COLO668 (cell line): ENCODE data around the gene NOL4L.

Experiments
- DNase-seq: peaks from one replicate; lab custom pipeline; 2025; ENCODE audit not compliant: unreplicated experiment; lab: John Stamatoyannopoulos, UW

NOL4L gene

DNA sequence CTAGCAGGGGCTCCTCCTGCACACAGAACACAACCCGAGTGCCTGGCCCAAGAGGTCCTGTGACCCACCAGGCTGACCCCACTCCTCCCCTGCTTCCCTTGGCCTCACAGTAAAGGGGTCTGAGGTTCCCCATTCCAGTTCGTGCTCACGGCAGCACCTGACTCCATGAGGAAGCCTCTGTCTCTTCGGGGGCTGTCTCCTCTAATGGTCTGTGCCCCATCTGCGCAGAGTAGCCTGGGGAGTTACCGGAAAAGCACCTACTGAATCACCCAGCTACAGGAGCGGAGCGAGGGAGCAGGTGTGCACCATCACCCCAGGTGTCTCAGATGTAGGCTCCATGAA lies 133.8 kb downstream of the NOL4L start:
- no peak for DNase-seq

DNA sequence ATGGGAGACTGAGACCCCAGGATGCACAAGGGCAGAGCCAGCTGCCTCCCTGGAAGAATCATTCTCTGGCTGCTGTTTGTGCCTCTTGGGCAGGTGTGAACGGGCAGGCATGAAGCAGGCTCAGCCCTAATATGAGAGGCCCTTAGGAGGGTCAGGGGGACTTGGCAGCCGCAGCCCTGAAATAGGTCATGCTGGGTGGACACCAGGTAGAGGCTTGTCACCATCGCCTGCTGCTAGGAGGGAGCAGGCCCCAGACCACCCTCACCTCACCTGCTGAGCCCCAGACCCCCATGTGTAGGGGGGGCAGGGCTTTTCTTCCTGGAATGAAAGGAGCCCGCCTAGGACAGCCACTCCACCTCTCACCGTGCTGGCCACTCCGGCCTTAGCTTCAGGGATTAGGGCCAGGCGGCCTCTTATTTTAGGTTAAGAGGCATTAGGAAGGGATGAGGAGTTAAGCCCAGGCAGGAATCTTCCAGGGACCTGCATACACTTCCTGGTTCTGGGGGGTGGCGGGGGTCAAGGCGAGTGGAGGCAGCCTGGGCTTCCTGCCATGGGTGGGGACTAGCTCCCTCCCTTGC lies 134.6 kb downstream of the NOL4L start:
- DNase-seq: no peak

DNA sequence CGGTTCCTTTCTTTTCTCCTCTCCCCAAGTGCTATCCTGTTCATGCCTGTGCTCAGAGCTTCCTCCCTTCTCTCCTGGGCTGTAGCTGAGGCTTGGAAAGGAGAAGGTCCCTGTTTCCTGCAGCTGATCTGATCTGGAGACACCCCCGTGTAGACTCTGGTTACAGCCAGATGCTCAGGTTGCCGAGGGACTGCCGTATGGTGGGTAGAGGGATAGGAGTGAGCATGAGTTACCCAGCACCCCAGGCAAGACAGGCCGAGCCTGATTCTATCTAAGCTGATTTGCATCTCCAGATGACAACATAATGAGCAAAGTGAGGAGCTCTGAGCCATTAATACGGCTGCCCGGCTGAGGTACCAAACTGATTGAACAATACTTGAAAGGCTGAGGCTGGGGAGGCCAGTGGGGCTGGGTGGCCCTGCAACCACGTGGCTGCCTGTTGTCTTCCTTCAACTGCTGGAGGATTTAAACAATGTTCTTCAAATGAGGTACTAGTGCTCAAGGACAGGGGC lies 135.2 kb downstream of the NOL4L start:
- no peak for DNase-seq

DNA sequence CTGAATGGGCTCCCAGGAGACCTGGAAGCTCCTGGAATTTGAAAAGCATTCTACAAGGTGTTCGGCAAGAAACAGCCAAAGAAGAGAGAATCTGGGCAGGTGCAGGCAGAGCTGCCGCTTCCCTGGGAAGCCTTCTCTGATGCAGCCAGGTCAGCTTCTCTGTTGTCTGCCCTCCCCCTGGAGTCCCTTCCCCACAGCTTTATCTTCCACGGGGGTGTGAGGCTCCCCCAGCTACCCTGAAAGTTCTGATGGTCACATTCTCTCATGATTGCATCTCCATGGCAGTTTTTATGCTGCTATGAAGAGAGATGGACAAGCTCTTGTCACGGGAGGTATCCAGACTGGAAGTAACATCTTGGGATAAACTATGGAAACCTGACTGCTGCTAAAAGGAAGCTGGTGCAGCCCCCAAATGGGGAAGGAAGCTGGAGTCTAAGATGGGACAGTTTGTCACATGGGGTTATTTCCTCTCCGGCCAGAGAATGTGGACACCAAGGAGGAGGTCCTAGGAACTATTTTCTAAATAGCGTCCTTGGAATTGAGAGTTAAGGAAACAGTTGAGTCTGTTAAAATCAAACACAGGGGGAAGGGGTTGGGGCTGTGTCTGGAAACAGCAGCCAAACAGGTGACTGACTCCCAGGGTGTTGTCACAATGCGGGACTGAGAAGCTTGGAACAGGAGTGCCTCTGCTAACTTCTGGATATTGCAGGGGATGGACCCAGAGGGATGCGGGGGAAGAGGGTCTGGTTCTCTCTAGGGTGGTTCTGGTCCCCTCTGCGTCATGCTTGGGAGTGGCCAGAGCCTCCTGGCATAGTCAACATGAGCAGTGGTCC lies 135.9 kb downstream of the NOL4L start:
- DNase-seq: no peak

DNA sequence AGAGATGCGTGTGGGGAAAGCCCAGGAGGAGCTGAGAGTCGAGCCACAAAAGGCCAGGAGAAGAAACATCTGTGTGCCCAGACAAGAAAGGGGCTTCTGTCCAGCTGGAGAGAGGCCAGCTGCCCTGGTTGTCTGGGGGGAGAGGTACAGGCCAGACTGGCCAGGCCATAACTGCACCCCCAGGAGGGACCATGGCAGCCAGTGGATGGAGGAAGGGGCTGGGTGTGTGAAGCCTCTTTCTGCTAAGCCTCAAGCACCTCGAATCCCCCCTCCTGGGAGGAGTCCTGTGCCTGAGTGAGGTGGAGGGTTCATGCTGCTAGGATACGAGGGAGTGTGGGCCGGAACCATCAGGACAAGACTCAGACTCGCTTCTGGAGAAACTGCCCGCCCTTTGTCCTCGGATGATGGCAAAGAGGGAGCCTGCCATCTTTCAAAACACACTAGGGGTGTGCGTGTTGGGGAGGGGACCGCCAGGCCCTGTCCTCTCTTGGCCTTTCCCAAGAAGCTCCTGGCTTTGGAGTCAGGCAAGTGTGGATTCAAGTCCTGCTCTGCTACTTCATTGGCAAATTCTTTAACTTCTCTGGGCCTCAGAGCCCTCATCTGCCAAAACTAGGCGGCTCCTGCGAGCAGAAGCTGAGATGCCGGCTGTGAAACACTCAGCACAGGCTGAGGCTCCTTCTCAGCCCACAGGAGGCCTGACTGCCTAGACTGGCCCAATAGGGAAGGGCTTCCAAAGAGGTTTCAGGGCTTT lies 136.7 kb downstream of the NOL4L start:
- no peak for DNase-seq

DNA sequence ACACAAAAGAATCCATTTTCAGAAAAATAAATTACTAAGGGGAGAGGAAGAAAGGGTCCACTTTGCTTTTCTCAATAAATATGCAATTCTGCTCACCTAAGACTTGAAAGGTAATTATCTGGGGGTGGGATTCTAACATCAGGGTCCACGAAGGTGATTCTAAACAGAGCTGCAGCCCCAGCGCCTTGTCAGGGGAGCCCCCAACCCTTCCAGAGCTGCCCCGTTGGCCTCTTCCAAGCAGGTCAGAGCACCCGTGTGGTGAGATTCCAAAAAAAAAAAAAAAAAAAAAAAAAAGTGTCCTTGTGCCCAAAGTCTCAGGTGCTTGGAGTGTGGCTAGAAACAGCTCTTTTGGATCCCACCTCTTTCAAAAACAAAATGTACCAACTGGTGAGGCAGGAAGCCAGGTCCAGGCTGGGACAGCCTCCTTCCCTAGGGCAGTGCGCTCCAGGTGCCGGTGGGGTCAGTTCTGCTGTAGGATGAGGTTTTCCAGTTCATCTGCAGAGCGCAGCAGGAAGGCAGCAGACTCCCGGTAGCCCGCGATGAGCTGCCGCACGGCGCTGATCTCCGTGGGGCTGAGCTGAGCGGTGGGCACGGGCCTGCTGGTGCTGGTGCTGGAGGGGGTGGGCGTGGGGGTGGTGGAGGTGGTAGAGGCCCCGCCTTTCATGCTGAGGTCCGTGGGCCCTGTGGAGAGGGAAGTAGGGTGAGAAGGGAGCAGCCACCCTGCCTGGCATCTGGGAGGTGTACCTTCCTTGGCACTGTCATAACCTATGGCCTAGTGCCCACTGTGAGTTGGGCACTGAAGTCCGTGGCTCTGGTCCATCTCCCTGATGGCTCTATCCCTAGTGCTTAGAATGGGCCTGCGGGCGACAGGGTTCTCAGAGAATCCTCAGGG lies 137.8 kb downstream of the NOL4L start:
- DNase-seq: no peak

DNA sequence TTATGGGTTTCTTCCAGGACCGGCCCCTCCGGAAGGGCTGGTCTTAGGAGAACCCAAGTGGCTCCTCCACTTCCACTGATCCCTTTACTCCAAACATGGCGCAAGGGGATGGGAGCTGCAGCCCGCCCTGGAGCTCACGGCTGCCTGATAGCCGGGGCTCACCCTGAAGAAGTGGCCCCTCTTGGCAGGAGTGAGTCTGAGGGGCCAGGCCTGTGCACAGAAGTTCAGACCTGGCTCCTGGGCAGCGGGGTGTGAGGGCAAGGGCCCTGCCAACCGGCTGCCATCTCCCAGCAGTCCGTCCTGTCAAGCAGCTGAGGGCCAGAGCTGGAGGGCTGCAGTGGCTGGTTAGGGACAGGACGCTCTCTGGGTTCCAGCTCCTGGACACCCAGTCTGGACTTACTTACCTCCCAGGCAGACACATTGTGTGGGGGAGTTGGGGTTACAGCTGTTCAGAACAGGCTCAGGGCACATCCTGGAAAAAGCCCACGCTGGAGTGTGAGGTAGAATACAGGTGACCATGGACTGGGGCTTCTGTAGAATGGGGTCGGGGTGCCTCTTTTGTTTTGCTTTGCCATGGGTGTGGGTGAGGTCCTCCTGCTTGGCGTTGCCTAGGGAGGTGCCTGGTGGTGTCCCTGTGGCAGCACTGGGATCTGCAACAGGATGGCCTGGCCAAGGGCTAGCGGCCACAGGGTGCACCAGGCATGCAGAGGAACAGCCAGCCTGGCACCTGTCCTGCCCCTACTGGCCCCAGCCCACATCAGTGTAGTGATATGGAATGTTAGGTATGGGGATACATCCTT lies 138.6 kb downstream of the NOL4L start:
- DNase-seq: no peak

DNA sequence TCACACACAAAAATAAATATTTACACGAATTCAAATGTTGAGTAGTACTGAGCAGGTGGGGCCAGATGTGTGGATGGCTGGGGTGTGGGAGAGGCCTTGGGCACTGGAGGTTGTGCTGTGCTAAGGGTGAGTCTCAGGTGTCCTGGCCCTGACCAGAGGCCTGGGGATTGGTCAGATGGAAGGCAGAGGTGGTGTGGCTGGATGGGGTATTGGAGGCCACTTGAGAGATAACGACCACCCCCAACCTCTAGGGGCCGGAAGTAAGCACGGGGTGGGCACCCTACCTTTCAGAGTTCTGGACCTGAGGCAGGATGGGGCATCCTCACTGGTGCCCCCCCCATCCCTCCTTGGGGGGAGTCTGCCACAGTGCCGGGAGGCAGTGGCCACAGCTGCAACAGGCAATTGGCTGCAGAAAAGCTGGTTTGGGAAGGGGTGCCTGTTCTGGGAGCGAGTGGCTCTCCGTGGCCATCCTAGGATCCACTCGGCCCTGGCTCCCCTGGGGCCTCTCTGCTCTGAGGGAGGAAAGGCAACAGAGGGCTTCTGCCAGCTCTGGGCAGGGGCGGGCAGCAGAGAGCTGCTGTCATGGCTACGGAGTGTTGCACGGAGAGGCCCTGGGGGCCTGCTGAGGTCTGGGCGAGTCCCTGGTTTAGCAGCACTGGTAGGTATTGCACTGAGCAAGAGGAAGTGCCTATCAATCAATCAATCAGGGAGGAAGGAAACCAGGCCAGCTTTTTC lies 139.4 kb downstream of the NOL4L start:
- no peak for DNase-seq

DNA sequence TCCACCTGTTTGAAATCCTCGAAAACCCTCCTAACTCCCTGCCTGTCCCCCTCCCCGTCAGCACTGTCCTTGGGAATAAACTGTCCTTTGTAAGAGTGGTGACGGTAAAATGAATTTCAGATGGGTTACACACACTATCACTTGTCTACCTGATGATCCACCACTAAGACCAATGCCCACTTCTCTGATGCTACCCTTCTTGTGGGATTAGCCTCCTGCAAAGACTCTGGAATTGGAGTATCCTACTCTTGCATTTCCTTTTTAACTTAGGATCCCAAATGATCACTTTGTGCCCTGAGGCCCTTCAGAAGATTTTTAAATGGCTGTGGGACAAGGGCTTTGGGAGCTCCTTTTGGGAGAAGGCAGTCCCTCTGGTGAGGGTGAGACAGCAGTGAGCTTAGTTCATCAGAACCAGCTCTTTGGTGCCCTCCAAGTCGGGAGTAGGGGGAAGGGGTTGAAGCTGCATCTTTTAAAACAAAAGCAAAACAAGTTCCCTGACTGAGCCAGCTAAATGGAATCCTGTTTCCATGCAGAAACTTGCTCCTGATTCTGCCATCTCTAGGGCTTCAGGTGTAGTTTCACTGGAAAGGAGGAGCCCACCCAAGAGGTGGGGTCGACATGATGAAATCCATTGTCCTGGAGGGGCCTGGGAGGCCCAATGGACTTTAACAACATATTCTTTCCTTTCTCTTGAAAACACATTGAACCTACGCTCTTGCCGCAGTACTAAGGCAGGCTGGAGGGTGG lies 140.5 kb downstream of the NOL4L start:
- DNase-seq: no peak

DNA sequence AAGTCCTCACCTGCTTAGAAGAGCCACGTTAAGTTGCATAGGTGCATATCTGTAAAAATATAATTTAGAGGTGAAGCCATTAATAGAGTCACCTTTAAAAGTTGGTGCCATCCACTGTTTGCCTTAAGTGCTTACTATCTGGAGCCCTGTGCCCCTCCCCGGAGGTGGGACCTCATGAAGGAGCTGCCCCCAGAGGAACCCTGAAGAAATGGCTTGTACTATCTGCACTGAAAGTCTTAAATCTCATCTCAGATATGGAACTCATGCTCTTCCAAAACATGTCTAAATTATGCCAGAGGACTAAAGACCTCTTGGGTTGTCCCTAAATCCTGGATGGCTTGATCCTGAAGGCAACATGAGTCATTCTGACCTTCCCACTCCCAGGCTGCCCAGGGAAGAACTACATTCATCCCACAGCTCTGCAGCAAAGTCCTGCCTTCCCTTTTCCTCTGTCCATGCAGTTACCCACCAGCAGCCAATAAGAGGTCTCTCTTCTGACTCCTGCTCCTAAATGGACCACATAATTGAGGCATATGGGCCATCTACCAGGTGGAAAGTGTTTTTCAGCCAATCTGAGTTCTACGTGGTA lies 141.7 kb downstream of the NOL4L start:
- DNase-seq: no peak

DNA sequence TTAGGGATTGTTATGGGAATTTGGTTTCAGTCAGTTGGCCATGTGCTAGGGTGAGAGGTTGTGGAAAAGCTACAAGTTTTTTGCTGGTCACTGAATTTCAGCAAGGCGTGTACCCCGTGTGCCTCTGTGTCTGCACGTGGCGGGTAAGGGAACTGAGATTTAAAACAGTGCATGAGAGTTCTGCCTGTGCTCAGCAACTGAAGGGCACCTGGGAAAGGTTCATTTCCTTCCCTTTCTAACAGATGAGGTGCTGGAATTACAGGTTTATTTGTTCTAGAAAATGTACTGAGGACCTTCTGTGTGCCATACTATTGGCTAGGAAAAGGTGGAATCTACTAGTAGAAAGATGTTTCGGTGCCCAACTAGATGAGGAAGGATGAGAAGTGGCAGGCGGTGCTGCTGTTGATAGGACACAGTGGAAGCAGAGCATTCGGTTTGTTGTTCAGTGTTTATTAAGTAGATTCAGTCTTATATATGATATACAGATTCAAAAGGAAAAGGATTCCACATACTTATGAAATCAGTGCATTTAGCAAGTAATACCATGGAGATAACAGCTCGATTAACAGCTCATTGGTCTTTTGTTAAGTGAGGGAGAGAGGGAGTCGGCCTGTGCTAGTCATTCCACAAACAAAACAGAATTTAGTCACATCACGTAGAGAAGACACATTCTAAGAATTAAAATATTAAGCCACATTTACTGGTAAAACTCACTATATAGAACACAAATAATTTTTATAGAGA lies 142.3 kb downstream of the NOL4L start:
- no peak for DNase-seq

DNA sequence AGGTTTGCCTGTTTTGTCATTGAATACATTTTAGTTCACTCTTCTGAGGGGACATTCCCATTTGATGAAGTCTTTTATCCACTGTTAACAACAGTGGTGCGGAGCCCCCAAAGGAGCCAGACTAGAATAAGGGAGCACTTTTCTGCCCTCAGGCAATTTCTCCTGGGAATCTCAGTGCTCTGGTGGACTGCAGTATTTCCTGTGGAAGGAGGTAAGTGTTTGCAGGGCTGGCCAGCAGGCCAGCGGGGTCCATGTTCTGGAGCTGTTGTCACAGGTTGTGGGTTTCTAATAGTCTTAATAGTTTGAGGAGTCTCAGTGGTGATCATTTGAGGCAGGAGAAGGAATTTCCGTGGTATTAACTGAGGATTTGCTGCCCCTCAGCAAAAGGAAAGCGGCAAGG lies 143.5 kb downstream of the NOL4L start:
- DNase-seq: no peak

DNA sequence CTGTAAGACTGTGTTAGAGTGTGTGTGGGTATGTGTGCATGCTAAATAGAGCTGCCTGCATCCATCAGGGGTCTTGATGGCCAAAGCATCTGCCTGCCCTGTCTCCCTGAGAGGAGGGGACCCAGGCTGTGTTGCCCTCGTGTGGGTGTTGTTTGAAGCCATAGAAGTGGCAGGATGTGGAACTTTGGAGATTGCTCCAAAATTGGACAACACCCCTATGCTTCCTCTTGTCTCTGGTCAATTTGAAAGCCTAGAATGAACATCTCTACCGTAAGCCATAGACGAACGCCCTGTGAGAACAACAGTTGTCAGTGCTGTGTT lies 144.4 kb downstream of the NOL4L start:
- no peak for DNase-seq

DNA sequence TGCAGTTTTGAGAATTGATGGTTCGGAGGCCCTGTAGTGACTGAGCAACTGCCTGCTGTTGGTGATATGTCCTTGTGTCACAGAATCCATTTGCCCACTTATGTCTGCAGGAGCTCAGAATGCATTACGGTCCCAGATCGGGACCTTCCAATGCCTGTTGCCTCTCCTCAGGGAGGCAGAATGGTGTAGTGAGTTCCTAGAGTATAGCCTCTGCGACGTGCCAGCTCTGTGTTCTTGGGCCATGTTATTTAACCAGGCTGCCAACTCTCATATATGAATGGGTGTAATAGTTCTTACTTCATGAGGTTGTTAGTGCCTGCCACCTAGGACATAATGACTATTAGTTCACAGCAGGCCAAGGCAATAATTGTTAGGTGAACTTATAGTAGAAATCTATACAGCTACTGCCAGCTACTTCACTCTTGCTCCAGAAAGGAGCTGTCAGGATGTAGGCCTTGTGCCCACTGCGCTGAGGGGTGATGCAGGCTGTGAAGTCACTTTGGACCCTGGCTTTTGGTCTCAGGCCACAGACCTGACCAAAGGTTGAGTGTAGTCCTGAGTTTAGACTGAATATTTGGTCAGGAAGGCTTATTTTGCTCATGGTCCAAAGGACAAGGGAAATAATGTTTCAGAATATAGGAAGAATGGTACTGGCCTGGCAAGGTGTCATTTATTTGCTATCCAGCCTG lies 144.9 kb downstream of the NOL4L start:
- DNase-seq: no peak

DNA sequence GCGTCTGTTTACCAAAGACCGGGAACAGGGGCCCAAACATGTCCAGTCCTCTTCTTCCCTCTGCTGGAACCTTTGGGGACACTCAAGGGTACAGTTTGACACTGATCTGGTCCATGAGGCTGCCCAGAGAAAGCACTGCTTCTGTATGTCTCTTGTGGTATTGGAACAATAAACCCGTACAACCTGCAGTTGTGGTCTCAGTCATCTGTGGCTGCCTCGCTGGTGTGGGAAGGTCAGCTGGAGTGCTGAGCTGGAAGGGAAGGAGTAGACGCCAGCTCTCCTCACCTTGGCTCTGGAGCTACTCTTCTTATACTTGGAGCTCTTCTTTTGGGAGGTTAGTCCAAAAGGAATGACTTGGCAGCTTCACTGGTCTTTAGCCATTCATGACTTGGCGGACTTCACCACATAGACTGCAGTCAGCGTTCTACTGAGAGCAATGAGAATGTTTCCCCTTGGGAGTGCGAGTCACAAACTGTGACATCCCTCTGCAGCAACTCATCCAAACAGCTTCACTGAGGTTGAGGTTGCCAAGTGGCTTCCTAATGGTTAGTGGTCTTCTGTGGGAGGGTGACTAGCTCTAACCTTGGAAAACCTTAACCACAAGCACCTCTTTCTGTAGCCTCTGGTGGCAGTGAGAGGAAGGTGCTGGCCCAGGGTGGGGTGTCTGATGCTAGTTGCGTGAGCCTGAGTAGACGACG lies 145.9 kb downstream of the NOL4L start:
- no peak for DNase-seq

DNA sequence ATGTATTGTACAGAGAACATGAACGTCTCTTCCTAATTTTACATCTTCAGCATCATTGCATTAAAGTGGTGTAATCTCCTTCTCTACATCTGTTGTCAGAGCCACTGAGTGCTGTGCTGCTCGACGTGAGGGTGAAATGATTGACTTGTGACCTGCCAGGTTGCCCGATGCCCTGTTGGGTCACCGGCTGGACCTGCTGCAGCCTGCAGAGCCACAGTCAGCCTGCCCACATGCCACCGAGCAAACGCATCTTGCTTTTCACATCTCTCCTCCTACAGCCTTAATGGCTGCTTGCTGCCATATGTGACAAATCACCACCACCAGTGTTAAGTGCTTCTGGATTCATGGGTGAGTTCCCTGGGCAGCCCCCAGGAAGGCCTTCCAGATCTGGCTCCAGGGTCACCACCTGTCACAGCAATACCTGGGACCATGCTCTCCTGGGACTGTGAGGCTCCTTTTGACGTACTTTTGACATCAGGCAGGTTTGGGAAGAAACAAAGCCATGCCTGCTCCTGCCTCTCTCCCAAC lies 146.7 kb downstream of the NOL4L start:
- DNase-seq: no peak
